NCI-H2227 treated with DMSO at 0.1 percent for 48 hours (cell line): ENCODE measurements around the gene CD4.
"Not testable (repeated sequence)": the region's sequence is repeated elsewhere in the genome, so short reads cannot be mapped to it uniquely, and the experiment has no call there.

Source experiments
- DNase-seq: peaks from one replicate; lab custom pipeline; 2025; lab: John Stamatoyannopoulos, UW

The CD4 gene

GRCh38 chr12:6849976-6850560, 60.7 kb downstream of the CD4 start:
- DNase-seq, result no peak

GRCh38 chr12:6850796-6851152, 61.4 kb downstream of the CD4 start:
- DNase-seq, result no peak

GRCh38 chr12:6851153-6851920, 62.0 kb downstream of the CD4 start, which contains the start of gene CDCA3:
TSS of gene CDCA3 (minus strand) at chr12:6851286. CDS start at chr12:6850952, 334 bp downstream.
- DNase-seq, result peak; percentile 92

GRCh38 chr12:6851921-6852650, 62.8 kb downstream of the CD4 start, which contains the start of gene USP5:
TSS of gene USP5 (plus strand) at chr12:6852150. CDS start at chr12:6852180, 30 bp downstream.
- peak; percentile 97 for DNase-seq

GRCh38 chr12:6852651-6853354, 63.5 kb downstream of the CD4 start:
- no peak for DNase-seq

GRCh38 chr12:6853626-6854025, 64.3 kb downstream of the CD4 start:
- DNase-seq, result no peak

- no peak for DNase-seq
These were observed 64.7 kb downstream of the CD4 start for GRCh38 chr12:6854036-6854435.

- DNase-seq, result no peak
These were observed 66.0 kb downstream of the CD4 start for GRCh38 chr12:6855322-6855721.

- DNase-seq, result no peak
These were observed 69.5 kb downstream of the CD4 start for GRCh38 chr12:6858799-6859198.

- no peak for DNase-seq
These were observed 70.8 kb downstream of the CD4 start for GRCh38 chr12:6860116-6860515.

- DNase-seq, result no peak
These were observed 71.6 kb downstream of the CD4 start for GRCh38 chr12:6860942-6861341.

- DNase-seq, result no peak
These were observed 72.1 kb downstream of the CD4 start for GRCh38 chr12:6861391-6861790.

GRCh38 chr12:6863033-6863432, 73.7 kb downstream of the CD4 start:
- no peak for DNase-seq

GRCh38 chr12:6863586-6864321, 74.4 kb downstream of the CD4 start:
- no peak for DNase-seq

GRCh38 chr12:6865307-6865706, 76.0 kb downstream of the CD4 start:
- not testable (repeated sequence) for DNase-seq

- DNase-seq, result no peak
These were observed 77.0 kb downstream of the CD4 start for GRCh38 chr12:6866163-6866919.

- peak; percentile 58 for DNase-seq
These were observed 77.6 kb downstream of the CD4 start for GRCh38 chr12:6866920-6867412.

- DNase-seq, result no peak
These were observed 78.3 kb downstream of the CD4 start, which contains the start of gene TPI1 for GRCh38 chr12:6867413-6868210. TSS of gene TPI1 (plus strand) at chr12:6867531. CDS start at chr12:6867567, 36 bp downstream.

- DNase-seq, result no peak
These were observed 79.1 kb downstream of the CD4 start for GRCh38 chr12:6868211-6869048.
